Vagina (tissue), 2 donors: Measurements from ENCODE around the gene MS4A4E.

ENCODE experiments used
- POLR2A ChIP-seq, 2 donors: fragments of 450-650 bp; IDR thresholded peaks; one replicate each; pipeline ENCODE4 v1.6.1; 2017; ENCODE audit warnings: antibody characterized with exemption in 2 of 2, mild to moderate bottlenecking in 2 of 2, moderate library complexity in 2 of 2
- TF ChIP-seq, protein P1 (sequence below), 3 experiments: fragments of 450-650 bp in 2 of 3; fragments of 200-600 bp in 1 of 3; sonication (generic) in 1 of 3; IDR thresholded peaks; one replicate each; pipeline ENCODE4 v1.5.1; 2017 to 2019; ENCODE audit warnings: antibody characterized with exemption in 3 of 3, mild to moderate bottlenecking in 2 of 3, moderate library complexity in 2 of 3

DNA sequence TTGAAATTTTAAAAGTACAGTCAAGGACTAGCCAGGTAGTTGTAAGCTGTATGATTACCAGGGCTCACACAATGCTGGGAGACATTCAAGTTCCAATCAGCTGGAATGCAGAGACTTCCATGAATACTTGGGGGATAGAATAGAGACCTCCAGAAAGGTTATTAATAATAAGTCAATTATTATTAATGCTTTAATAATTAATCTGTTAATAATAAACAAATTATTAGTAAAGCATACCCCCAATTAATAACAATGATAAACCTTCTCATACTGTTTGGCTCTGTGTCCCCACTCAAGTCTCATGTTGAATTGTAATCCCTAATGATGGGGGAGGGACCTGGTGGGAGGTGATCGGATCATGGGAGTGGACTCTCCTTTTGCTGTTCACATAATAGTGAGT is 45.5 kb downstream of the MS4A4E start:
- TF ChIP-seq, protein P1, sequence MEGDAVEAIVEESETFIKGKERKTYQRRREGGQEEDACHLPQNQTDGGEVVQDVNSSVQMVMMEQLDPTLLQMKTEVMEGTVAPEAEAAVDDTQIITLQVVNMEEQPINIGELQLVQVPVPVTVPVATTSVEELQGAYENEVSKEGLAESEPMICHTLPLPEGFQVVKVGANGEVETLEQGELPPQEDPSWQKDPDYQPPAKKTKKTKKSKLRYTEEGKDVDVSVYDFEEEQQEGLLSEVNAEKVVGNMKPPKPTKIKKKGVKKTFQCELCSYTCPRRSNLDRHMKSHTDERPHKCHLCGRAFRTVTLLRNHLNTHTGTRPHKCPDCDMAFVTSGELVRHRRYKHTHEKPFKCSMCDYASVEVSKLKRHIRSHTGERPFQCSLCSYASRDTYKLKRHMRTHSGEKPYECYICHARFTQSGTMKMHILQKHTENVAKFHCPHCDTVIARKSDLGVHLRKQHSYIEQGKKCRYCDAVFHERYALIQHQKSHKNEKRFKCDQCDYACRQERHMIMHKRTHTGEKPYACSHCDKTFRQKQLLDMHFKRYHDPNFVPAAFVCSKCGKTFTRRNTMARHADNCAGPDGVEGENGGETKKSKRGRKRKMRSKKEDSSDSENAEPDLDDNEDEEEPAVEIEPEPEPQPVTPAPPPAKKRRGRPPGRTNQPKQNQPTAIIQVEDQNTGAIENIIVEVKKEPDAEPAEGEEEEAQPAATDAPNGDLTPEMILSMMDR (IDR thresholded peaks at IDR 0.05): no peak
- TF ChIP-seq POLR2A (IDR thresholded peaks at IDR 0.05): no peak
